Body of pancreas (tissue), 4 donors: Measurements from ENCODE around the gene LGI2. TPM values are rescaled to one million over a fixed set of nuclear protein-coding genes. Genes with fewer than 3 reads are reported as not detected.

Experiments
- ATAC-seq: fragments of 150-250 bp; one replicate; pipeline ENCODE4 v1.9.1; 2016
- DNase-seq, 4 donors: peaks; one replicate each; pipeline ENCODE4 v3.0.0-alpha.2; 2019
- H3K27ac ChIP-seq, 4 donors: fragments of 200-600 bp; sonication (generic); 1 replicate in 3 of 4; 2 replicates in 1 of 4; pipeline versions ENCODE4 v1.5.1 to v1.6.1; 2016 to 2019; ENCODE audit warnings: mild to moderate bottlenecking in 1 of 4, mixed read lengths in 1 of 4, moderate library complexity in 1 of 4
- H3K27me3 ChIP-seq, 2 donors: fragments of 200-600 bp; sonication (generic); one replicate each; pipeline ENCODE4 v1.6.0; 2016; ENCODE audit warnings: mild to moderate bottlenecking in 1 of 2
- H3K36me3 ChIP-seq, 2 donors: fragments of 200-600 bp; sonication (generic); replicated peaks in 1 of 2; 2 replicates each; pipeline ENCODE4 v1.5.1; 2016; ENCODE audit warnings: low read depth in 2 of 2; ENCODE audit not compliant: insufficient read depth in 1 of 2
- H3K4me1 ChIP-seq: fragments of 200-600 bp; sonication (generic); one replicate; pipeline ENCODE4 v1.6.0; 2016
- H3K4me3 ChIP-seq, 2 donors: fragments of 200-600 bp; sonication (generic); 1 replicate in 1 of 2; 2 replicates in 1 of 2; pipeline ENCODE4 v1.5.1; 2016 to 2019
- H3K9me3 ChIP-seq, 3 donors: fragments of 200-600 bp; sonication (generic); 1 replicate in 2 of 3; 2 replicates in 1 of 3; pipeline ENCODE4 v1.5.1; 2016
- CTCF ChIP-seq, 7 experiments: fragments of 450-650 bp in 4 of 7; fragments of 200-600 bp in 3 of 7; sonication (generic) in 3 of 7; IDR thresholded peaks; one replicate each; pipeline ENCODE4 v1.5.1; 2016 to 2019; ENCODE audit warnings: antibody characterized with exemption in 7 of 7
- POLR2A ChIP-seq, 3 donors: fragments of 450-650 bp; IDR thresholded peaks; one replicate each; pipeline ENCODE4 v1.6.1; 2016; ENCODE audit warnings: antibody characterized with exemption in 3 of 3, mild to moderate bottlenecking in 2 of 3
- WGBS, 2 donors: methylation state at CpG; one replicate each; pipeline ENCODE4 v1.1.5; 2017; 5-methylcytosine and 5-hydroxymethylcytosine counted together
- intact Hi-C: fragments of 100-400 bp; cut with DNase I; formaldehyde crosslinking; loops from one replicate; pipeline ENCODE4 v1.15.1; 2023
- total RNA-seq, 2 donors: library from RNA; depleted of rRNA; stranded (reverse); fragments of >200 nt; gene quantifications; one replicate each; pipeline ENCODE4 v1.1.0, GENCODE V29; 2016

LGI2 gene
- total RNA-seq, 2 donors from 2014 or later = 0.78 to 2.0 TPM

GRCh38 chr4:25002681-25003080 lies 28.1 kb downstream of the LGI2 start:
- DNase-seq (no peak), ATAC-seq (peak; percentile 30)
- Histone ChIP-seq H3K27ac (no peak overlapping the region), H3K36me3 (no peaks in the 10 kb centered on the region), H3K4me1 (no peaks in the 10 kb centered on the region), H3K4me3 (no peak overlapping the region), H3K9me3 (no peaks in the 10 kb centered on the region), H3K27me3 (no peaks in the 10 kb centered on the region)
- TF ChIP-seq CTCF (IDR thresholded peaks at IDR 0.05) = no peak
- no peak for TF ChIP-seq POLR2A (IDR thresholded peaks at IDR 0.05)
- WGBS, 2 donors = 70 to 89% methylated on average over 1 of the region's 1 CpG
- intact Hi-C loops = no loop called here

- ATAC-seq (no peak), DNase-seq (no peak)
- TF ChIP-seq POLR2A (IDR thresholded peaks at IDR 0.05) = no peak
- no peak for TF ChIP-seq CTCF (IDR thresholded peaks at IDR 0.05)
- Histone ChIP-seq H3K36me3 (no peaks in the 10 kb centered on the region), H3K27ac (no peak overlapping the region), H3K4me1 (no peaks in the 10 kb centered on the region), H3K27me3 (no peaks in the 10 kb centered on the region), H3K4me3 (no peak overlapping the region), H3K9me3 (no peaks in the 10 kb centered on the region)
- intact Hi-C loops = no loop called here
- WGBS, 2 donors = 61 to 78% methylated on average over 3 of the region's 3 CpGs
Observed at GRCh38 chr4:25001509-25001908, 29.2 kb downstream of the LGI2 start.

DNA sequence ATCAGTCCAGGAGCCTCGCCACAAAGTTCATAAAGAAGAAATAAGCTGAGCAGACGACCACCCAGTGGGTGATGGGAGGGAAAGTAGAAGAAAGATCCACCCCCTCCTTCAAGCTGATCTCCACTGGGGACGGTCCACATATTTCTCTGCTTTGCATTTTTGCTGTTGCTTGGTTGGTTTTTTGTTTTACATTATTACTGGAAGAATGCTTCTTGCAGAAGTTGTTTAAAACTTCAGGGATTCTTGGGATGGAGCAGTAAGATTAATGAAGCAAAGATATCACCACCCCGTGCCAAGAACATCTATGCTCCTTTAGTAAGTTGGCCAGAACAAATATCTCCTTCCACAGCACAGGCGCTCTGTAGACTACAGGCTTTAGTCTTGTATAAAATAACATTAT lies 30.1 kb downstream of the LGI2 start:
- Histone ChIP-seq H3K27ac (no peak overlapping the region), H3K36me3 (no peaks in the 10 kb centered on the region), H3K4me3 (no peak overlapping the region), H3K9me3 (no peaks in the 10 kb centered on the region), H3K27me3 (no peaks in the 10 kb centered on the region), H3K4me1 (no peaks in the 10 kb centered on the region)
- intact Hi-C loops = no loop called here
- 65 to 86% methylated on average over 5 of the region's 5 CpGs for WGBS, 2 donors
- TF ChIP-seq CTCF (IDR thresholded peaks at IDR 0.05) (no peak), POLR2A (IDR thresholded peaks at IDR 0.05) (no peak)
- ATAC-seq (no peak), DNase-seq (no peak)

DNA sequence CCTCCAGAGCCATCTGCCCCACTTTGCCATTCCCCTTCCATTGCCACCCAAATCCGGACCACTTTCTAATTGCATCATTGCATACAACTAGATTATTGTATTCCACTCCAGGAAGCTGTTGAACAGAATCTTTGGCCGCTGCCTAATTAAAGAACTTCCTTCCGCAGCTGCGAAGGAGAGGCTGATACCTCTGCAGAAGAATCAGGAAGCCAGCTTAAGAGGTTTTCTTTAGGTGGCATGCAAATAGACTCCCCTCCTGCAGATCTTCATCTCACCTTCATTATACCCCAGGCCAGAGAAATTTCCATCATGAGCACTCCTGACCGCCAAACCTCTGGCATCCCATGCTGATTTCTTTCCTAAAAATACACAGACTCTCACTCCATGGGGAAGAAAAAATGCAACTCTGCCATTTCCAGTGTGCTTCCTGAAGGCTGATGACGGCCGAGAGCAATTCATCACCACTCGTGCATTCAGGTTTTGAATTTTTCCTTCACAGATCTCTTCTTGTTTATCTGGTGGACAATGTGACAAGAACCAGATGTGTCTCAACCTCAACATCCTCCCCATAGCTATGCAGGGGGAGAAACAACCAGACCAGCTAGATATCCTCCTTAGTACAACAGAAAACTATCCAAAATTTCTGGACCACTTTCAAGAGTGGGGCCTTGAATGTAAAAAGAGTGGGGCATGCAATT lies 31.2 kb downstream of the LGI2 start:
- intact Hi-C loops = no loop called here
- TF ChIP-seq CTCF (IDR thresholded peaks at IDR 0.05) (no peak), POLR2A (IDR thresholded peaks at IDR 0.05) (no peak)
- no peaks in the 10 kb centered on the region for H3K9me3 ChIP-seq
- no peaks in the 10 kb centered on the region for H3K4me1 ChIP-seq
- H3K27ac ChIP-seq = no peak overlapping the region
- no peak for DNase-seq
- H3K27me3 ChIP-seq = no peaks in the 10 kb centered on the region
- WGBS, 2 donors = 37 to 48% methylated on average over 8 of the region's 8 CpGs
- H3K36me3 ChIP-seq = no peaks in the 10 kb centered on the region
- ATAC-seq = no peak
- no peak overlapping the region for H3K4me3 ChIP-seq

GRCh38 chr4:24995346-24995919 lies 35.3 kb downstream of the LGI2 start:
- ATAC-seq (no peak), DNase-seq (no peak)
- WGBS, 2 donors = 54 to 72% methylated on average over 2 of the region's 2 CpGs
- intact Hi-C loops = no loop called here
- Histone ChIP-seq H3K27me3 (no peaks in the 10 kb centered on the region), H3K36me3 (no peaks in the 10 kb centered on the region), H3K9me3 (no peaks in the 10 kb centered on the region), H3K4me3 (no peak overlapping the region), H3K4me1 (no peaks in the 10 kb centered on the region), H3K27ac (no peak overlapping the region)
- TF ChIP-seq POLR2A (IDR thresholded peaks at IDR 0.05) (no peak), CTCF (IDR thresholded peaks at IDR 0.05) (no peak)
